C4-2B (cell line): ENCODE results near the gene PKMYT1.

Experiments used
- ZFX ChIP-seq: fragments of 450-650 bp; IDR thresholded peaks from 2 replicates; pipeline ENCODE4 v1.6.1; 2017
- TF ChIP-seq, protein P1 (sequence below): fragments of 450-650 bp; conservative IDR thresholded peaks from 2 replicates; pipeline ENCODE4 v1.5.1; 2017; ENCODE audit warnings: mild to moderate bottlenecking

DNA sequence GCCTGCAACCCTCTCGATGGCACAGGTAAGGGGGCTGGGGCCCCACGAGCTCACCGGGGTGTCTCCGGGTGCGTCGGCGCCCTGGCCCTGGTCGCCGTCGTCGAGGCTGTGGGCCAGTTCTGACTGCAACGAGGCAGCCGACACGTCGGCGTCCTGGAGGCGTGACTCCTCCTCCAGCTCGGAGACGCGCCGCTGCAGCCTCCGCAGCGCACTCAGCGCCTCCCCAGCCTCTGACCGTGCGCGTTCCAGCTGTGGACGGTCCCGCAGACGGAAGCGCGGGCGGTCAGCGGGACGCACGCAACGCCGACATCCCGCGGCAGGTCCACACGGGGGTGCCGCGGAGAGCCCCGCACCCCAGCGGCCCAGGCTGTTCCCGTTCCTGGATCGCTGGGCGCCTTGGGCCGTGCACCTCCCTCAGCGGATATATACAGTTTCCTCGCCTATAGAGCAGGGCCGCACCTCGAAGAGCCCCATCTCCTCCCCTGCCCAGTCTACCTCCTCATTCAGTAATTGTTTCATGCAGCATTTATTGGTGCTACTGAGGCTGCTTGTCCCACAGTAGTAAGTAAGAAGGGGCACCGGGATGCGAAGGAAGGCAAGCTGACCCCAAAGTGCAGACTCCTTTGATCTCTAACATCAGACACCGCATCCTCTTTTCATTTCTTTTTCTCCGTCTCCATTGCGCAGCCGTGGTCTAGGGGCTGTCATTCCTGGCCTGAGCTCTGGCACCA lies 49.4 kb upstream of the PKMYT1 start:
- TF ChIP-seq, protein P1, sequence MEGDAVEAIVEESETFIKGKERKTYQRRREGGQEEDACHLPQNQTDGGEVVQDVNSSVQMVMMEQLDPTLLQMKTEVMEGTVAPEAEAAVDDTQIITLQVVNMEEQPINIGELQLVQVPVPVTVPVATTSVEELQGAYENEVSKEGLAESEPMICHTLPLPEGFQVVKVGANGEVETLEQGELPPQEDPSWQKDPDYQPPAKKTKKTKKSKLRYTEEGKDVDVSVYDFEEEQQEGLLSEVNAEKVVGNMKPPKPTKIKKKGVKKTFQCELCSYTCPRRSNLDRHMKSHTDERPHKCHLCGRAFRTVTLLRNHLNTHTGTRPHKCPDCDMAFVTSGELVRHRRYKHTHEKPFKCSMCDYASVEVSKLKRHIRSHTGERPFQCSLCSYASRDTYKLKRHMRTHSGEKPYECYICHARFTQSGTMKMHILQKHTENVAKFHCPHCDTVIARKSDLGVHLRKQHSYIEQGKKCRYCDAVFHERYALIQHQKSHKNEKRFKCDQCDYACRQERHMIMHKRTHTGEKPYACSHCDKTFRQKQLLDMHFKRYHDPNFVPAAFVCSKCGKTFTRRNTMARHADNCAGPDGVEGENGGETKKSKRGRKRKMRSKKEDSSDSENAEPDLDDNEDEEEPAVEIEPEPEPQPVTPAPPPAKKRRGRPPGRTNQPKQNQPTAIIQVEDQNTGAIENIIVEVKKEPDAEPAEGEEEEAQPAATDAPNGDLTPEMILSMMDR, result no peak
- TF ChIP-seq ZFX, result no peak
